Measurements from ENCODE around the gene TMEFF2.

DNA sequence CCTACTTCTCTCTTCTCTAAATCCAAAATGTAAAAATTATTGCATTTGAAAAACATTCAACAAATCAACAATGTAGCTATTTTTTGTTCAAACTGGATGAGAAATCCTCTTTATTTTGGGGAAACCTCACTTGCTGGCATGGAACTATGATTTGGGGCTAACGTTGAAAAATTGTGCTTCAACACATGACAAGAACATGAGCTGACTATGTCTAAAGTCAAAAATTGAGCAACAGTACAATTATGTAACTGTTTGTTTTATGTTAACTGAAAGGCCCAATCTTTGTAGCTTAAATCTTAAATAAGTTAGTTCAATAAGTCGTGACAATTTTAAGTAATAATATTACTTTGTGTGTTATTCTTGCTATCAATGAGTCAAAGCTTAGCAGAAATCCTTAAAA, 67.3 kb downstream of the TMEFF2 start:
- TF ChIP-seq POLR2AphosphoS5 (IDR thresholded peaks at IDR 0.05): no peak
- TF ChIP-seq, protein P1, sequence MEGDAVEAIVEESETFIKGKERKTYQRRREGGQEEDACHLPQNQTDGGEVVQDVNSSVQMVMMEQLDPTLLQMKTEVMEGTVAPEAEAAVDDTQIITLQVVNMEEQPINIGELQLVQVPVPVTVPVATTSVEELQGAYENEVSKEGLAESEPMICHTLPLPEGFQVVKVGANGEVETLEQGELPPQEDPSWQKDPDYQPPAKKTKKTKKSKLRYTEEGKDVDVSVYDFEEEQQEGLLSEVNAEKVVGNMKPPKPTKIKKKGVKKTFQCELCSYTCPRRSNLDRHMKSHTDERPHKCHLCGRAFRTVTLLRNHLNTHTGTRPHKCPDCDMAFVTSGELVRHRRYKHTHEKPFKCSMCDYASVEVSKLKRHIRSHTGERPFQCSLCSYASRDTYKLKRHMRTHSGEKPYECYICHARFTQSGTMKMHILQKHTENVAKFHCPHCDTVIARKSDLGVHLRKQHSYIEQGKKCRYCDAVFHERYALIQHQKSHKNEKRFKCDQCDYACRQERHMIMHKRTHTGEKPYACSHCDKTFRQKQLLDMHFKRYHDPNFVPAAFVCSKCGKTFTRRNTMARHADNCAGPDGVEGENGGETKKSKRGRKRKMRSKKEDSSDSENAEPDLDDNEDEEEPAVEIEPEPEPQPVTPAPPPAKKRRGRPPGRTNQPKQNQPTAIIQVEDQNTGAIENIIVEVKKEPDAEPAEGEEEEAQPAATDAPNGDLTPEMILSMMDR (IDR thresholded peaks at IDR 0.05): no peak
- no peak for TF ChIP-seq POLR2A (IDR thresholded peaks at IDR 0.05)
